OCI-LY1 (cell line): ENCODE results near the gene LLCFC1.

Experiments
- H2AFZ ChIP-seq: fragments of 200-600 bp; sonication (generic), shearing (Covaris generic); 2 replicates; pipeline ENCODE4 v1.6.0; 2014; ENCODE audit warnings: antibody characterized with exemption, mild to moderate bottlenecking, low read length
- H3F3A ChIP-seq: fragments of 200-600 bp; sonication (generic), shearing (Covaris generic); 2 replicates; pipeline ENCODE4 v1.6.0; 2014; ENCODE audit warnings: mild to moderate bottlenecking, antibody characterized with exemption, low read length, moderate library complexity; ENCODE audit not compliant: insufficient read depth
- H3K27ac ChIP-seq: fragments of 200-600 bp; sonication (generic); 2 replicates; pipeline ENCODE4 v1.5.1; 2014; ENCODE audit warnings: low read length, mixed run types, mild to moderate bottlenecking, low read depth; ENCODE audit not compliant: poor library complexity, severe bottlenecking
- H3K27me3 ChIP-seq: fragments of 200-600 bp; sonication (generic); 2 replicates; pipeline ENCODE4 v1.6.0; 2014; ENCODE audit warnings: antibody characterized with exemption, mild to moderate bottlenecking, low read length, moderate library complexity; ENCODE audit not compliant: insufficient read depth
- H3K36me3 ChIP-seq: fragments of 200-600 bp; sonication (generic); 2 replicates; pipeline ENCODE4 v1.6.1; 2014; ENCODE audit warnings: mild to moderate bottlenecking, antibody characterized with exemption, low read length, moderate library complexity, mixed read lengths; ENCODE audit not compliant: insufficient read depth
- H3K4me1 ChIP-seq: fragments of 200-600 bp; sonication (generic); 2 replicates; pipeline ENCODE4 v1.5.1; 2014; ENCODE audit warnings: mild to moderate bottlenecking, low read length, moderate library complexity; ENCODE audit not compliant: insufficient read depth, severe bottlenecking
- H3K4me2 ChIP-seq: fragments of 200-600 bp; sonication (generic), shearing (Covaris generic); 2 replicates; pipeline ENCODE4 v1.6.1; 2014; ENCODE audit warnings: low read length
- H3K4me3 ChIP-seq: fragments of 200-600 bp; sonication (generic); 2 replicates; pipeline ENCODE4 v1.5.1; 2014; ENCODE audit warnings: low read length, low read depth, mild to moderate bottlenecking, mixed read lengths; ENCODE audit not compliant: poor library complexity, severe bottlenecking
- H3K79me2 ChIP-seq: fragments of 200-600 bp; shearing (Covaris generic); 2 replicates; pipeline ENCODE4 v1.6.1; 2016; ENCODE audit warnings: mixed run types, low read length, mixed read lengths; ENCODE audit not compliant: insufficient read depth
- H3K9ac ChIP-seq: fragments of 200-600 bp; sonication (generic), shearing (Covaris generic); 2 replicates; pipeline ENCODE4 v1.6.1; 2014; ENCODE audit warnings: mild to moderate bottlenecking, low read length, mixed read lengths
- H3K9me2 ChIP-seq: fragments of 200-600 bp; sonication (generic), shearing (Covaris generic); 2 replicates; pipeline ENCODE4 v1.6.1; 2014; ENCODE audit warnings: low read depth, mild to moderate bottlenecking, low read length, mixed read lengths
- H3K9me3 ChIP-seq: fragments of 200-600 bp; shearing (Covaris generic); 2 replicates; pipeline ENCODE4 v1.6.1; 2014; ENCODE audit warnings: low read length, mixed read lengths
- H4K20me1 ChIP-seq: fragments of 200-600 bp; sonication (generic), shearing (Covaris generic); 2 replicates; pipeline ENCODE4 v1.6.0; 2016; ENCODE audit warnings: mild to moderate bottlenecking, low read length; ENCODE audit not compliant: insufficient read depth
- CTCF ChIP-seq: fragments of 200-600 bp; sonication (generic), shearing (Covaris generic); IDR thresholded peaks from 2 replicates; pipeline ENCODE4 v1.5.1; 2017; ENCODE audit warnings: mild to moderate bottlenecking, antibody characterized with exemption, low read length, moderate library complexity, mixed read lengths
- EZH2 ChIP-seq: fragments of 200-600 bp; sonication (generic), shearing (Covaris generic); IDR thresholded peaks from 2 replicates; pipeline ENCODE4 v1.8.0; 2017; ENCODE audit warnings: borderline replicate concordance, mixed run types, mild to moderate bottlenecking, antibody characterized with exemption, low read length, moderate library complexity, mixed read lengths

LLCFC1 gene

GRCh38 chr7:142891490-142892082 is 47.7 kb upstream of the LLCFC1 start:
- no peak overlapping the region for H3K4me2 ChIP-seq
- H4K20me1 ChIP-seq = no peaks in the 10 kb centered on the region
- no peaks in the 10 kb centered on the region for H3K36me3 ChIP-seq
- no peaks in the 10 kb centered on the region for H3K9me2 ChIP-seq
- no peaks in the 10 kb centered on the region for H3K79me2 ChIP-seq
- TF ChIP-seq EZH2 (no peak), CTCF (no peak)
- no peak overlapping the region for H3K9ac ChIP-seq
- no peaks in the 10 kb centered on the region for H3K4me1 ChIP-seq
- H3K27me3 ChIP-seq = no peaks in the 10 kb centered on the region; the same call in 1 of the 2 replicates
- H3K9me3 ChIP-seq = no peaks in the 10 kb centered on the region
- H3K27ac ChIP-seq = no peak overlapping the region
- no peak overlapping the region for H2AFZ ChIP-seq
- no peaks in the 10 kb centered on the region for H3F3A ChIP-seq
- no peak overlapping the region for H3K4me3 ChIP-seq

- no peaks in the 10 kb centered on the region for H3F3A ChIP-seq
- no peaks in the 10 kb centered on the region for H3K4me1 ChIP-seq
- H2AFZ ChIP-seq = no peak overlapping the region
- H3K9me3 ChIP-seq = no peaks in the 10 kb centered on the region
- TF ChIP-seq EZH2 (no peak), CTCF (no peak)
- no peaks in the 10 kb centered on the region for H4K20me1 ChIP-seq
- no peaks in the 10 kb centered on the region for H3K9me2 ChIP-seq
- no peaks in the 10 kb centered on the region for H3K36me3 ChIP-seq
- no peak overlapping the region for H3K9ac ChIP-seq
- no peak overlapping the region for H3K4me3 ChIP-seq
- no peaks in the 10 kb centered on the region for H3K79me2 ChIP-seq
- H3K4me2 ChIP-seq = no peak overlapping the region
- H3K27ac ChIP-seq = no peak overlapping the region
- no peaks in the 10 kb centered on the region; the same call in 1 of the 2 replicates for H3K27me3 ChIP-seq
Observed at GRCh38 chr7:142892951-142893350, 46.3 kb upstream of the LLCFC1 start.

- TF ChIP-seq CTCF = no peak
- no peak for TF ChIP-seq EZH2
- H3K4me1 ChIP-seq = no peaks in the 10 kb centered on the region
- no peaks in the 10 kb centered on the region for H3K36me3 ChIP-seq
- H3K9me2 ChIP-seq = no peaks in the 10 kb centered on the region
- H3K4me2 ChIP-seq = no peak overlapping the region
- H4K20me1 ChIP-seq = no peaks in the 10 kb centered on the region
- H3K27ac ChIP-seq = no peak overlapping the region
- H3K9me3 ChIP-seq = no peaks in the 10 kb centered on the region
- H2AFZ ChIP-seq = no peak overlapping the region
- H3F3A ChIP-seq = no peaks in the 10 kb centered on the region
- H3K27me3 ChIP-seq = no peaks in the 10 kb centered on the region; the same call in 1 of the 2 replicates
- H3K4me3 ChIP-seq = no peak overlapping the region
- no peak overlapping the region for H3K9ac ChIP-seq
- no peaks in the 10 kb centered on the region for H3K79me2 ChIP-seq
Observed at GRCh38 chr7:142894112-142894984, 44.9 kb upstream of the LLCFC1 start.
